Epithelial cell of esophagus (primary cell): Measurements from ENCODE around the gene SLC35A4.

ENCODE experiments used
- DNase-seq: peaks from one replicate; pipeline ENCODE4 v3.0.0; 2010; ENCODE audit warnings: low read depth
- H3K4me3 ChIP-seq: 2 replicates; pipeline ENCODE4 v1.5.1; 2011; ENCODE audit warnings: mild to moderate bottlenecking, low read length, control low read depth
- CTCF ChIP-seq: IDR thresholded peaks from 2 replicates; pipeline ENCODE4 v1.5.1; 2011; ENCODE audit warnings: low read depth, mild to moderate bottlenecking, low read length, control low read depth, inconsistent platforms; ENCODE audit not compliant: insufficient read depth; ENCODE audit errors: missing control alignments

Gene SLC35A4

GRCh38 chr5:140565780-140566095 is 1.1 kb downstream of the SLC35A4 start:
- DNase-seq: peak; percentile 80
- H3K4me3 ChIP-seq: peak overlapping the region; percentile 90
- TF ChIP-seq CTCF: no peak

- H3K4me3 ChIP-seq: no peak overlapping the region
- DNase-seq: no peak
- no peak for TF ChIP-seq CTCF
Measured at GRCh38 chr5:140566665-140567064, 2.0 kb downstream of the SLC35A4 start.

- no peak for TF ChIP-seq CTCF
- DNase-seq: no peak
- no peak overlapping the region for H3K4me3 ChIP-seq
Measured at GRCh38 chr5:140567136-140567818, 2.6 kb downstream of the SLC35A4 start.

- TF ChIP-seq CTCF: no peak
- DNase-seq: no peak
- H3K4me3 ChIP-seq: no peak overlapping the region
Measured at GRCh38 chr5:140567871-140568270, 3.2 kb downstream of the SLC35A4 start.

GRCh38 chr5:140568443-140569063 is 3.9 kb downstream of the SLC35A4 start:
- no peak for TF ChIP-seq CTCF
- H3K4me3 ChIP-seq: no peak overlapping the region
- peak; percentile 29 for DNase-seq

- no peak for DNase-seq
- H3K4me3 ChIP-seq: no peak overlapping the region
- no peak for TF ChIP-seq CTCF
Measured at GRCh38 chr5:140569197-140569596, 4.6 kb downstream of the SLC35A4 start.

GRCh38 chr5:140570058-140570457 is 5.4 kb downstream of the SLC35A4 start:
- no peak for DNase-seq
- no peak for TF ChIP-seq CTCF
- H3K4me3 ChIP-seq: no peak overlapping the region
